GM21786 (cell line): ENCODE results near the gene ADCYAP1.
"Not testable (repeated sequence)": the region's sequence is repeated elsewhere in the genome, so short reads cannot be mapped to it uniquely, and the experiment has no call there.

Source experiments
- ATAC-seq: cut with Tn5 transposase; IDR thresholded peaks from one replicate; pipeline ENCODE4 v1.9.1; 2021; ENCODE audit not compliant: unreplicated experiment

Gene ADCYAP1

DNA sequence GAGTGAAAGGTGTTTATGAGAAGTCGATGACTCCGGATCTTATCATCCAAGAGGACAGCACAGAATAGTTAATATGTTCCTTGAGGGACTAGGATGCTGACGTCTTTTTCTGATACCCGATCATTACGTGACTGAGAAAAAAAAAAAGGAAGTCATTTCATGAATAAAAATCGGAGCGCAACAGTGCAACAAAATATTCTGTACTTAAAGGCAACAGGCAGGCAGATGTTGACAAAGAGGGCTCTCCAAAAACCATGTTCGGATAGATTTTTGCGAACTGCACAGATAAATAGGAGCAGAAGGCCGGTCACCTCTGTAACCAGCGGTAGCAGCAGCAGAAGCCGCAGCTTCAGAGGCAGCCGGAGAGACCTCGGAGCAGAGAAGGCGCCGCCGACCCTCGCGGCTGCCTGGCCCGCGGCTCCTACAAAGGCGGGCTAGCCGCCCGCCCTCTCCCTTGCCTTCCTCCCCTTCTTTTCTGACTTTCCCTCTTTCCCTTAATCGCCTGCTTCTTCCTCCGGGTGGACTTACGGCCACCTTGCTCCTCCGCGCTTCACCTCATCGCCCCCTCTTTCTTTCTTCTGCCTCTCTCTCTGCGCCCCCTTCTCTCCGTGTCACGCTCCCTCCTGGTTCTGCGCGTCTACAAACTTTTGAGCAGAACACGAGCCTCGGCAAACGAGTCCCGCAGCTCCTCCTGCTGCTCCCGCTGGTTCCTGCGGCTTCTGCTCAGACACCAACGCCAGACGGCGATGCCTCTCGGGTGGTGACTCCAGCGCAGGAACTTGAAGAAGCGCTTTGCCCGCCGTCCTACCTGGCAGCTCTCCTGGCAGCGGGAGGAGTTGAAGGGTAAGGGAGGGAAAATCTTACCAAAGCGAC is at the start of gene ADCYAP1:
TSS of gene ADCYAP1 (plus strand) at position 654 of the 873 bp plus-strand sequence. CDS start 516 bp downstream, outside the sequence.
- no peak for ATAC-seq

DNA sequence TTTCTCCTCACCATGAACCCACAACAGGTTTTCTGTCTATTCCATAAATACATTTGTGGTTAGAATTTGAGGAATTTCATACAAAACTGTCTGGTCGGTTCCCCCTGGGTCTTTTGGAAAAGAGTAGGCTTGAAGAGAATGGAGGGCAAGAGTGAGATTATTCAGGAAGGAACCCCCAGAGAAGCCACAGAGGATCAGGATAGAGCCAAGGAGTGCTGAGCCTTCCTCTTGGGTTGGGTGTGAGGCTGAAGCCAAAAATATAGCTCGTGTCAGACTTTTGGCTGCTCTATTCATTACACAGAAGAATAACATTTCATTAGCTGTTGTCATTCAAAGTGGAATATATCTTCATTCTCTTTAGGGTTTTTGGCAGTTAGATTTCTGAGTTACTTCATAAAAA is 46.7 kb upstream of the ADCYAP1 start:
- ATAC-seq = no peak

DNA sequence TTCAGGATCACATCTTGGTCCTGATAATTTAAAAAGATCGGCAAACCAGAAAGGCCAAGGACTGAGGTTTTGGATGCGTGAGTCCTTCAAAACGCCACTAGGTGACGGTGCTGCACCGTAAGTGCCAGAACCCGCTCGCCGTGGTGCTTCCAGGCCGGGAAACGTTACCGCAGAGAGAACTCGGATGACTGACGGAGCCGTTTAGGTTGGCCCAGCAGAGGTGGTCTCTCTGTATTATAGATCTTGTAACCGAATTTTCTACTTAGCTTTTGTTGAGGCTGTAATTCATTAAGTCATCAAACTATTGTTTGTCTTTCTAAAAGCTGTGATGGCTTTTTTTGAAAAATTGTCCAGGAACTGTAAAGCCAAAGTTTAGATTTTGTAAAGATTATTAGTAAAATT is 39.8 kb upstream of the ADCYAP1 start:
- ATAC-seq = peak; percentile 77

DNA sequence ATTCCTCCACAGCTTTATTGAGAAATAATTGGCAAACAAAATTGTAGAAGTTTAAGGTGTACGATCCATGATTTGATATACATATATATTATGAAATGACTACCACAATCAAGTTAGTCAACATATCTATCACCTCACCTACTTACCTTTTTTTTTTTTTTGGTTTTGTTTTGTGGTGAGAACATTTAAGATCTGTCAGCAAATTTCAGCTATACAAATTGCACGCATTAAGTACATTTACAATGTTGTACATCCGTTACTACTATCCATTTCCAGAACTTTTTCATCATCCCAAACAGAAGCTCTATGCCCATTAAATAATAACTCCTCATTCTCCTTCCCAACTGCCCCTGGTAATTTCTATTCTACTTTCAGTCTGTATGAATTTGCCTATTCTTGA is 37.4 kb upstream of the ADCYAP1 start:
- no peak for ATAC-seq

DNA sequence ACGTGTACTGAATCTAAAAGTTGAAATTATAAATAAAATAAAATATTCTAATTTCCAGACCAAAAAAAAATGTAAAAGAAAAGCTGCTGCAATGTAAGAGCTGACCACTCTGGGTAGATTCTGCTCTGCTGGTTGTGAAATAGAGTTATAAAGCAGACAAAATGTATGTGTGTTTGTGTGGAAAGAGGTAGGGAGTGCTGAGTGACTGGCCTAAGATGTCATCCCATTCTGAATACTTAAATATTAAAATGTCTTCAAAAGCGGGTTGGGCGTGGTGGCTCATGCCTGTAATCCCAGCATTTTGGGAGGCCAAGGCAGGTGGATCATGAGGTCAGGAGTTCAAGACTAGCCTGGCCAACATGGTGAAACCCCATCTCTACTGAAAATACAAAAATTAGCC is 31.2 kb upstream of the ADCYAP1 start:
- ATAC-seq = not testable (repeated sequence)

DNA sequence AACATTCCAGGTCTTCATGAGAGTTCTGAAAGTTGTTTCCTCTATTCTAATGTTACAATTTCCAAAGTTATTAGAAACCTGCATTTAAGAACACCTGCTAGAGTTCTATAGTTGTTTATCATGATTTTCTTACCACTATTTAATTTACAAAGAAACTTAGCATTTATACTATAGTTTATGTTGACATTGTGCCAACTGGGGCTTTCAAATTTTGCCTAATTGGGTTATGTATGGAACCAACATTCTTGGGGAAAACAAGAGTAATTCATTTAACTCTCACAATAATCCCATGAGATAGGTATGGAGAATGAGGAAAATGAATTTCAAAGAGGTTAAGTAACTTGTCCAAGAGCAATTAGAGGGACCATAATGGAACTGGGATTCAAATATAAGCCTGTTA is 28.8 kb upstream of the ADCYAP1 start:
- no peak for ATAC-seq

DNA sequence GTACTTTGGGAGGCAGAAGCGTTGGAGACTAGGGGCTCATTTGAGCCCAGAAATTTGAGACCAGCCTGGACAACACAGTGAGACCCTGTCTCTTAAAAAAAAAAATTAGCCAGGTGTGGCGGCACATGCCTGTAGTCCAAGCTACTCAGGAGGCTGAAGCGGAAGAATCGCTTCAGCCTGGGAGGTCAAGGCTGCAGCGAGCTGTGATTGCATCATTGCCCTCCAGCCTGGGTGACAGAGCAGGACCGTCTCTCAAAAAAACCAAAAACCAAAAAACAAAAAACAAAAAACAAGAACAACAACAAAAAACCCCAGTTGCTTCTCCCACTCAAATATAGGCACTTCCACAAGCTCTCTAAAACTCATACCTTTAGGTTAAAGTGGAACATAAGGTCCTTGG is 27.4 kb upstream of the ADCYAP1 start:
- no peak for ATAC-seq

DNA sequence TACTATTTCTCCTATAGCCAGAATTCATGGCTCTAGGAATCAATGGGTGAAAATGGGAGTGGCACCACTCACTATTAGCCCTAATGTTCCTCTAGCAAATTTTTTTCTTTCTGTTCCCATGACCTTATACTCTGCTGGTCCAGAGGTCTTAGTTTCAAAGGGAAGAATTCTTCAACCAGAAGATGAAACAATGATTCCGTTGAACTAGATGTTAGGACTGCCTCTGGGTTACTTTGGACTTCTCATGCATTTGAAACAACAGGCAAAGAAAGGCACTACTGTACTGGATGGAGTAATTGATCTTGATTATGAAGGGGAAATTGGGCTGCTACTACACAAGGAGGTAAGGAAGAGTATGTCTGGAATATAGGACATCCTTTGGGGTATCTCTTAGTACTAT is 18.6 kb upstream of the ADCYAP1 start:
- ATAC-seq = no peak

DNA sequence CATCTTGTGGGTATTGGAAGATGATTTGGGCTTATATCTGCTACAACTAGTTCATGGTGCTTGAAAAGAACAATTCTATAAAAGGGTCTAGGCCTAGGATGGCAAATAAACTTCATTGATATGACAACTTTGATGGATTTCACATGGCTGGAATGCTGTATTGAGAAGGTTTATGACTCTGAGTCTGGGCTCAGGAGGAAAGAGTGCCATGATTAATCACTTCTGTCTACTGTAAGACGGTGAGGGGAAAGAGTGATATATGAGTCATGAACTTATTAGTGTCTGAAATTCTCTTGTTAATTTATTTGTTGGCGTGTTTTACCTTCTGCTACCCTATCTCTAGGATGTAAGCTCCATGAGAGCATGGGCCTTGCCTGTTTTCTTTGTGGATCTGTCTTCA is 17.0 kb upstream of the ADCYAP1 start:
- no peak for ATAC-seq

DNA sequence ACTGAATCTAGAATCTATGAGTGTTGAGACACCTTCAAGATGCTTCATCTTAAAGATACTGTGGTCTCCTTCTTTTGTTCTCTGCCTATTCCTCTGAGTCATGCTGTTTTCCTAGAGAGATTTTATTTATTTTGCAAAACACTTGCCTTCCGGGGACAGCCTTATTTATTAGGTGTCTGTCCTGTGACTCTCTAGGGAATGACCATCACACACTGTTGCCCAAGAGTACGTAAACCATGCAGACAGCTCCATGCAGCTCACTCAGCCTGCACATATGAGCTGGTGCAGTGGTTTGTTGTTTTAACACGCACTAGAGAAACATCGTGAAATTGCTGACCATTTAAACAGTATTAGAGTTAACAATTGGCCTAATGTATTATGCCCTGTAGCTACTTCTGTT is 12.4 kb upstream of the ADCYAP1 start:
- no peak for ATAC-seq

DNA sequence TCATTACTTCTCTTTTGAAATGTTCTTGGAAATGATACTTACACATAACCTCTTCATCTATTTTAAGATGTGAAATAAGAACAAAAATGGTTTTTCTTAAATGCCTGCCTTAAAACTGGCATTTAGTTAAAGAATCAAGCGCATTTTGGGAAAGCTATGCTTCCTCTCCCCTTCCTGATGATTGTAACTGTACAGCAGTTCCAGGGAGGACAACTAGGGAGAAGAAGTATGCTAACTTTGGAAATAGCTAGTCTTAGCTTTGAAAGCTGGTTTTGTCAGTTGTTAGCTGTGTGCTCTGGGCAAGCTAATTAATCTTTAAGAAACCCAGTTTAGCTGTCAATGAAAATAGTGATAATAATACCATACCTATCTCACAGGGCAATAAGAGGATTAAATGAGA is 8.4 kb upstream of the ADCYAP1 start:
- ATAC-seq = no peak

DNA sequence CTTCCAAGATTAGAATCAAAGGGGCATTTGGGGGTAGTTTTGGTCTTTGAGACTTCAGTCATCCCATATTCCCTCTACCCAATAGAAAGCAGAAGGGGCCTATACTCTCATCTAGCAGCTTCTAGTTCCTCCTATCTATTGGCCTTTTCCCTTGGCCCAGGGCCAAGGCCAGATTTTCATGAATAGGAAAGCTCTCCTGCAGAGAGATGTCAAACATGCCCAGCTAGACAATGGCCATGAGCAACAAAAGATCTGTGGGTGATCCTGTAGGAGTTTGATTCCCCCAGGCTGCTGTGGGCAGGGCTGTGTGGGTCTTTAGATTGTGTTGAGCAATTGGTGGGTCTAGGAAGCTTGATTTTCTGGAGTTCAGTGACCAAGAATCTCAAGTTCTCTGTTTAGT is 2.9 kb upstream of the ADCYAP1 start:
- ATAC-seq = no peak

DNA sequence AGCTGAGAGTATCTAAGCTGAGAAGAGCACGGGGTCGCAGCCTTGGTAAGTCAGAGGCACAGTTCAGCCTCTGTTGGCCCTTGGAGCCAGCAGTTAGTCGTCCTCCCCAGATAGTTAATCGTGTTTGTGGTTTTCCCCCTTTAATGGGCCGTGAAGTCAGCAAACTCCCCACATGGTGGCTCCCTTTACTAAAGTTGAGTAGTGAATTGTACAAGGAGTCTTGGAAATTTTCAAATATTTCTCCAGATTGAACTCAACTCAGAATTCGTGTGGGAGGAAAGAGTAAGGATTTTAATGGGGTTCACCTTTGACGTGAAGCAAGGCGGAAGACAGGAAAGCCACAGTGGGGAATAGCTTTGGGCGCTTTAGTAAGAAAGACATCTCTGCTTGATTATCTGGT is 2.4 kb upstream of the ADCYAP1 start:
- no peak for ATAC-seq

DNA sequence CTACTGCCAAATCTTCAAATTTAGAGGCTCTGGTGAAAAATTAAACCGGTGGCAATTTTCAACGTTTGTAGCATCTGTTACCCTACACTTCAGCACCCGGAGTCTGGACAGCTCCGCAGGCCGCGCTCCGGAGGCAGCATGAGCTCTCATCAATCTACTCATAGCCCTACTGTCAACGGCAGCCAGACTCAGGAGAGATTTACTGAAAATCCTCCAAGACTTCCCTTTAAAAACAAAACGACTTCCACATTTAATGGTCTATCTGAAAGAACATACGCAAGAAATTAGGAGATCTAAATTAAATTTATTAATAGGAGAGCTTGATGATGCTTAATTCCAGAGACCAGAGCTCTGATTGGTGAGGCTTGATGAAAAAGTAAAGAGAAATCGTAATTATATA is 970 bp upstream of the ADCYAP1 start:
- ATAC-seq = no peak

DNA sequence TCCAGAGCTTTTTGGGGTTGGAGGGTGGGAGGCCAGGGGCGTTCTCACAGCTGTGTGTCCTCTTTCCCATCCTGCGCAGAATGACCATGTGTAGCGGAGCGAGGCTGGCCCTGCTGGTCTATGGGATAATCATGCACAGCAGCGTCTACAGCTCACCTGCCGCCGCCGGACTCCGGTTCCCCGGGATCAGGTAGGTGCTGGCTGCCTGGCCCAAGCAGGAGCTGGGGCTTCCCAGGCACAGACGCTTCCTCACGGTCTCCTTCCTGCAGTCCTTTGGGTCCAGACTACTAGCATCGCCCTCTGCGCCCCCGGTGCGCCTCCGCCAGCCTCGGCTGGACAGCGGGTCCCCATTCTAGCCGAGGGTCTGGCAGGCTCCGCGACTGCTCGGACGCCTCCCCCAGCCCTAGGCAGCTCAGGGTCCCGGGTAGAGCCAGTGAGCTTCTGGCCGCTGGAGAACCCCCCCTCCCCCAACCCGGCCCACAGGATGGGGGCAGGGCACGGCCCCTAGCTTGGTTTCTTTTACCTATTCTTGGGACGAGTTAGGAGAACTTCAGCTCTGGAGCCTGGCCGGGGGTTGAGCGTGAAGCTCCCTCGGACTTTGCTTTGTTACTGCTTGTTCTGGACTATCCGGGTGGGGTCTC is 756 bp downstream of the ADCYAP1 start:
- ATAC-seq = no peak

DNA sequence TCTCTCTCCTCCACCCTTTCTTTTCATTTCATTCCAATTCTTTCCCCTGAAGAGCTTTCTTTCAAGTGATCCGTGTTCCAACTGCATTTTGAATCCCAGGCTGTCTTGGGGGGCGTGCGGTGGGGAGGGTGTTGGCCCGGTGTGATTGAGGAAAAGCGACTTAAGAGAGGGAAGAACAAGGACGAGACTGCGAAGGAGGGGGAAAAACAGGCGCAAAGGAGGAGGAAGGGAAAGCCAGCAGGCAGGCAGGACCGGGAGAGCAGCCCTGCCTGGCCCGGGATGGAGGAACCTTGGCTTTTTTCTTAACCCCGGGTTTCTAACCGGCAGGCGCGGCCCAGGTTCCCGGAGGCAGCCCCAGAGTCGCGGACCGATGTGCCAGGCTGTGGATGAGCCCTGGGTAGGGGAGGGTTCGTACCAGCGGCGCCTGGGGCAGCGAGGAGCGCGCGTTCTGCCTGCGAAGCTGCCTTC is 1.3 kb downstream of the ADCYAP1 start:
- no peak for ATAC-seq

DNA sequence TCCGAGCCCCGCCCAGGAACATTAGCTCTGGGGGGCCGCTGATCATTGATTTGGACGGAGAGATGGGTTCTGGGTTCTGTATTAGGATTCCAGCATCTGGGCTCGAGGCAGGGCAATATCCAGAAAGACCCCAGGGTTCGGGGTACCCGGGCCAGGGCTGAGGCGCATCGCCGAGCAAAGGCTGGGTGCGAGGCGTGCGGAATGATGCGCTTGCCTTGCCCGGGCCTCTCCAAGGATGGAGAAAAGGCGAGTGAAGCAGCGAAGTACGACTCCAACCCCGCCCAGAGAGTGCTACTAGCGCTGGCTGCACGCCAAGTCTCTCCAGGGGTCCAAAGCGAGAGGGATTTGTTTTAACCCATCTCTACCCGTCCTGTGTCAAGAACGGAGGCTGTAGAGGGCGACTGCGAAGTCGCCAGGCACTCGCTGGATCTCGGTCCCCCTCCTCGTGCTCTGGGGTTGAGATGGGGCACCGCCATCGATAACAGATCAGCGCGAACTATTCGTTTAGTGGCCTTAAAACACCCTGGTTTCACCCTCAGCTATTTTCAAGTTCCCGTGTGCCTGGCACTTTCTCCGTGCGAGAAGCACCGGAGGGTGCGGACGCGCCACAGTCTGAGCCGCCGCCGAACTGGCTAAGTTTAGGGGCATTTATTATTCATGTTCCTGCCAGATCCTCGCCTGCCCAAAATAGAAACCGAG is 1.9 kb downstream of the ADCYAP1 start:
- ATAC-seq = no peak

DNA sequence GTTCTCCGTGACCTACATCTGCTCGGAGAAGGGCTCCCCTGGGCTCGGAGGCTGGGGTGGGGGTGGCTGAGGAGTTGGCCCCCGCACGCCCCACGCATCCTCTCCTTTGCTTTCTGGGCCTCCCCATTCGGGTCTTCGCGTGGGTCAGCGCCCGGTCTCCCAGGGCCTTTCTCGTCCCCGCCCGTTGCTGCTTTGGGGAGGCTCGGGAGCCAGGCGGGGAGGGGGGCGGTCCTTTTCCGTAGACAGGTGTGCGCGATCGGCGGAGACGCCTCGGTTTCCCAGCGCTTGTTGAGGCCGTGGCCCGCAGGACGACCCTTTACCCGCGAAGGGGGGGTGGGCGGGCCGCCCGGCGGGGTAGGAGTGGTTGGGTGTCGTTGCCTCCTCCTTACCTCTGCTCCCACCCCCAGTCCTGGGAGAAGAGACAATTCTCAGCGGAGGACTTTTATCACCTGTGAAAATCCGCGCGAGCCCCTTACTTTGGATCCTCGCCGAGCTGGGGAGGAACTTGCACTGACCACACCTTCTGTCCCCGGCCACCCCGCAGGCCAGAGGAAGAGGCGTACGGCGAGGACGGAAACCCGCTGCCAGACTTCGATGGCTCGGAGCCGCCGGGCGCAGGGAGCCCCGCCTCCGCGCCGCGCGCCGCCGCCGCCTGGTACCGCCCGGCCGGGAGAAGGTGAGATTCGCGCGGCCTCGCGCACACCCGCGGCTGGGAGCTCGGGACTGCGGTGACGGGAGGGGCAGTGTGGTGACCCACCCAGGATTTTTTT is 2.6 kb downstream of the ADCYAP1 start:
- no peak for ATAC-seq

DNA sequence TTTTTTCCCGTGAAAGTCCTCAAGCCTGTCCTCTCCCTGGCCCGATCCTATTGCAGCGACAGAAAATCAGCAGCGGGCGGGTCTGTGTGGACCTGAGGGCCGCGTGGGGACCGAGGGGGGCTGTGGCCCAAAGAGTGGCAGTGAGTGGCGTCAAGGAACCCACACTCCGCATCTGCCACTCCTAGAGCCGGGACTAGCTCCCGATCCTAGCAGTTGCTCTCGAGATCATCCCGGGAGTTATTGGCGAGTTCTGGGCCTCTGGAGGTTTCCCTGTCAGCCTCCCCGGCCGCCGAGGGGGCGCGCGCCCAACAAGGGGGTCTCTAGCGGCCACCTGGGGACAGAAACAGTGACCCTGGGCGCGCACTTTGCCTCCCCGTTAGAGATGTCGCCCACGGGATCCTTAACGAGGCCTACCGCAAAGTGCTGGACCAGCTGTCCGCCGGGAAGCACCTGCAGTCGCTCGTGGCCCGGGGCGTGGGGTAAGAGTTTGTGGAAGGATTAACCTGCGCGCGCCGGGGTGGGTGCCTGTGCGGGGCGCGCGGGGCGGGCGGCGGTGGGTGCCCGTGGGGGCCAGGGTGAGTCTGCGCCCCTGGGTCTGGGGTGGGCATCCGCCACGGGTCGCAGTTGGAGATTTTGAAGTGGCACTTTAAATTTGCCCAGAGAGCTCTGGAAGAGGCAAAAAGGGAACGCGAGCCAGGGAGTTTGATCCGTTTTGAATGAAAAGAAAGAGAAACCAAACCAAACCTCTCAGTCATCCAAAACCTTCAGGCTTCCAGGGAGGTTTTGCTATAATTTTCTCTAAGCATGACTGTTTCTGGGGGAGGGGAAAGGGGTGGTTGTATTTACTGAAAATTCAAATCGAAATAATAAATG is 3.5 kb downstream of the ADCYAP1 start:
- ATAC-seq = no peak
